B cell (primary cell): ENCODE data around the gene CPPED1. TPM values are rescaled to one million over a fixed set of nuclear protein-coding genes. Genes with fewer than 3 reads are reported as not detected.

Experiments
- ATAC-seq: fragments of 200-7000 bp; cut with Tn5 transposase; one replicate; pipeline ENCODE4 v1.10.0; 2021; ENCODE audit warnings: low read depth, mild to moderate bottlenecking, moderate number of reproducible peaks, moderate library complexity
- CTCF ChIA-PET: fragments of 350-600 bp; sonication (Branson Sonifier 250); formaldehyde crosslinking; loops from one replicate; lab custom pipeline; 2021; ENCODE audit warnings: antibody characterized with exemption, inconsistent platforms; lab: Charles Lee
- POLR2A ChIA-PET: fragments of 350-600 bp; sonication (Branson Sonifier 250); formaldehyde crosslinking; loops from one replicate; lab custom pipeline; 2021; ENCODE audit warnings: antibody characterized with exemption; lab: Charles Lee
- DNase-seq: peaks from one replicate; pipeline ENCODE4 v3.0.0; 2013
- H2AFZ ChIP-seq: 2 replicates; pipeline ENCODE4 v1.6.1; 2012; ENCODE audit warnings: mild to moderate bottlenecking, low read depth, low read length; ENCODE audit not compliant: insufficient read depth, poor library complexity, severe bottlenecking
- H3K27ac ChIP-seq, 2 donors: 1 replicate in 1 of 2; 2 replicates in 1 of 2; pipeline ENCODE4 v1.5.1; 2012 to 2013; ENCODE audit warnings: low read length in 2 of 2, mild to moderate bottlenecking in 2 of 2, moderate library complexity in 1 of 2
- H3K27me3 ChIP-seq, 4 experiments: fragments of 200-600 bp in 1 of 4; sonication (generic) in 1 of 4; replicated peaks in 1 of 4; 1 replicate in 2 of 4; 2 replicates in 2 of 4; pipeline versions ENCODE4 v1.6.1 to v1.7.0; 2013 to 2016; ENCODE audit warnings: low read length in 3 of 4, mild to moderate bottlenecking in 2 of 4, mixed read lengths in 1 of 4, moderate library complexity in 1 of 4; ENCODE audit not compliant: insufficient read depth in 4 of 4, control insufficient read depth in 3 of 4; ENCODE audit errors: control extremely low read depth in 1 of 4
- H3K36me3 ChIP-seq, 2 experiments: replicated peaks in 1 of 2; 1 replicate in 1 of 2; 2 replicates in 1 of 2; pipeline versions ENCODE4 v1.6.1 to v1.7.1; 2013; ENCODE audit warnings: low read length in 1 of 2; ENCODE audit not compliant: insufficient read depth in 2 of 2, control insufficient read depth in 1 of 2; ENCODE audit errors: control extremely low read depth in 1 of 2, extremely low read depth in 1 of 2
- H3K4me1 ChIP-seq, 2 donors: fragments of 200-600 bp in 1 of 2; sonication (generic) in 1 of 2; 1 replicate in 1 of 2; 2 replicates in 1 of 2; pipeline versions ENCODE4 v1.5.1 to v1.6.1; 2013 to 2017; ENCODE audit warnings: low read length in 2 of 2; ENCODE audit not compliant: control insufficient read depth in 2 of 2, insufficient read depth in 2 of 2
- H3K4me2 ChIP-seq: replicated peaks from 2 replicates; pipeline ENCODE3; 2012; ENCODE audit warnings: mild to moderate bottlenecking, low read depth, low read length; ENCODE audit not compliant: poor library complexity, severe bottlenecking
- H3K4me3 ChIP-seq, 5 experiments: fragments of 200-600 bp in 1 of 5; sonication (generic) in 1 of 5; 1 replicate in 3 of 5; 2 replicates in 2 of 5; pipeline versions ENCODE4 v1.5.1 to v1.7.0; 2011 to 2016; ENCODE audit warnings: low read length in 4 of 5, mild to moderate bottlenecking in 4 of 5, low read depth in 2 of 5, control low read depth in 1 of 5, moderate library complexity in 1 of 5; ENCODE audit not compliant: insufficient read depth in 1 of 5; ENCODE audit errors: control extremely low read depth in 1 of 5, extremely low read depth in 1 of 5
- H3K79me2 ChIP-seq: fragments of 200-600 bp; sonication (generic); one replicate; pipeline ENCODE4 v1.6.0; 2016; ENCODE audit warnings: low read length; ENCODE audit not compliant: control insufficient read depth, insufficient read depth
- H3K9ac ChIP-seq: fragments of 200-600 bp; sonication (generic); 2 replicates; pipeline ENCODE4 v1.6.1; 2017; ENCODE audit warnings: mild to moderate bottlenecking, low read length, moderate library complexity
- H3K9me3 ChIP-seq, 3 donors: one replicate each; pipeline versions ENCODE4 v1.6.1 to v1.7.1; 2013; ENCODE audit warnings: low read length in 2 of 3; ENCODE audit not compliant: control insufficient read depth in 2 of 3, insufficient read depth in 1 of 3; ENCODE audit errors: control extremely low read depth in 1 of 3
- H4K20me1 ChIP-seq: 2 replicates; pipeline ENCODE4 v1.6.0; 2012; ENCODE audit warnings: mild to moderate bottlenecking, low read length; ENCODE audit not compliant: insufficient read depth, control insufficient read depth, poor library complexity, severe bottlenecking
- H3K27ac Mint-ChIP-seq: one replicate; pipeline ENCODE4 v1.8.0; 2021; ENCODE audit warnings: mixed read lengths
- H3K27me3 Mint-ChIP-seq: one replicate; pipeline ENCODE4 v1.8.0; 2021; ENCODE audit warnings: mixed read lengths
- H3K4me1 Mint-ChIP-seq: one replicate; pipeline ENCODE4 v1.8.0; 2021; ENCODE audit warnings: mixed read lengths
- H3K4me3 Mint-ChIP-seq: one replicate; pipeline ENCODE4 v1.8.0; 2021; ENCODE audit warnings: mixed read lengths
- H3K9me3 Mint-ChIP-seq: one replicate; pipeline ENCODE4 v1.8.0; 2022; ENCODE audit warnings: mixed read lengths; ENCODE audit not compliant: insufficient read depth
- EZH2 ChIP-seq: IDR thresholded peaks from 2 replicates; pipeline ENCODE4 v1.6.1; 2012; ENCODE audit warnings: borderline replicate concordance, low read depth, mild to moderate bottlenecking, moderate library complexity, low read length; ENCODE audit not compliant: insufficient read depth, poor library complexity, severe bottlenecking
- WGBS: methylation state at CpG from one replicate; pipeline ENCODE4 v1.1.5; 2013; ENCODE audit warnings: missing lambda C conversion rate; ENCODE audit not compliant: insufficient coverage; 5-methylcytosine and 5-hydroxymethylcytosine counted together
- intact Hi-C: fragments of 100-400 bp; cut with micrococcal nuclease; formaldehyde crosslinking; loops from one replicate; pipeline ENCODE4 v1.10.0; 2022
- polyA plus RNA-seq: library from polyadenylated mRNA; depleted of rRNA; stranded (reverse); fragments of >200 nt; gene quantifications from 2 replicates; pipeline ENCODE4 v1.2.3, GENCODE V29; 2012
- total RNA-seq, 2 donors: library from RNA; stranded (reverse); fragments of 120-200 nt in 1 of 2; gene quantifications; 1 replicate in 1 of 2; 2 replicates in 1 of 2; pipeline versions ENCODE4 v1.2.3 to v1.2.4, GENCODE V29; 2013 to 2022
- TF ChIP-seq, protein P1 (sequence below): fragments of 200-600 bp; IDR thresholded peaks from one replicate; pipeline ENCODE4 v1.8.0; 2022; ENCODE audit warnings: antibody characterized with exemption, mild to moderate bottlenecking

The CPPED1 gene
- total and polyA plus RNA-seq, 2 donors (not counting 1 experiment from before 2014, with no cell fraction given): 5.9 to 11.3 TPM

- H4K20me1 ChIP-seq: no peaks in the 10 kb centered on the region
These were observed 87.0 kb downstream of the CPPED1 start for GRCh38 chr16:12716658-12717057.

DNA sequence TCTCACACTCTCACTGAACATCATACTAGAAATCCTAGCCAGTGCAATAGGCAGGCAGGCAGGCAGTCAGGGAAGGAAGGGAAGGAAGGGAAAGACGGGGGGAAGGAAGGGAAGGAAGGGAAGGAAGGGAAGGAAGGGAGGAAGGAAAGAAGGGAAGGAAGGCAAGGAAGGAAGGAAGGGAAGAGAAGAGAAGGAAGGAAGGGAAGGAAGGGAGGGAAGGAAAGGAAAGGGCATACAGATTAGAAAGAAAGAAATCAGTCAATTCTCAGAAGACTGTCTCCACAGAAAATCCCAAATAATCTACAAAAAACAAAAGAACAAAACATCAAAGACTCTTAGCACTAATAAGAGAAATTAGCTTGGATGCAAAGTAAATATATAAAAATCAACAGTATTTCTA is 93.9 kb downstream of the CPPED1 start:
- H3K9me3 Mint-ChIP-seq: no peaks in the 10 kb centered on the region
- H3K79me2 ChIP-seq: no peaks in the 10 kb centered on the region
- H3K36me3 ChIP-seq: no peaks in the 10 kb centered on the region
- WGBS: 80% methylated on average over 1 of the region's 1 CpG
- no peaks in the 10 kb centered on the region for H3K4me1 ChIP-seq
- H3K27me3 ChIP-seq: no peaks in the 10 kb centered on the region
- no peaks in the 10 kb centered on the region for H4K20me1 ChIP-seq
- no peaks in the 10 kb centered on the region for H3K4me1 Mint-ChIP-seq
- no peak overlapping the region for H3K4me3 Mint-ChIP-seq
- H3K27ac ChIP-seq: no peak overlapping the region
- H3K27ac Mint-ChIP-seq: no peak overlapping the region
- TF ChIP-seq EZH2: no peak
- TF ChIP-seq, protein P1, sequence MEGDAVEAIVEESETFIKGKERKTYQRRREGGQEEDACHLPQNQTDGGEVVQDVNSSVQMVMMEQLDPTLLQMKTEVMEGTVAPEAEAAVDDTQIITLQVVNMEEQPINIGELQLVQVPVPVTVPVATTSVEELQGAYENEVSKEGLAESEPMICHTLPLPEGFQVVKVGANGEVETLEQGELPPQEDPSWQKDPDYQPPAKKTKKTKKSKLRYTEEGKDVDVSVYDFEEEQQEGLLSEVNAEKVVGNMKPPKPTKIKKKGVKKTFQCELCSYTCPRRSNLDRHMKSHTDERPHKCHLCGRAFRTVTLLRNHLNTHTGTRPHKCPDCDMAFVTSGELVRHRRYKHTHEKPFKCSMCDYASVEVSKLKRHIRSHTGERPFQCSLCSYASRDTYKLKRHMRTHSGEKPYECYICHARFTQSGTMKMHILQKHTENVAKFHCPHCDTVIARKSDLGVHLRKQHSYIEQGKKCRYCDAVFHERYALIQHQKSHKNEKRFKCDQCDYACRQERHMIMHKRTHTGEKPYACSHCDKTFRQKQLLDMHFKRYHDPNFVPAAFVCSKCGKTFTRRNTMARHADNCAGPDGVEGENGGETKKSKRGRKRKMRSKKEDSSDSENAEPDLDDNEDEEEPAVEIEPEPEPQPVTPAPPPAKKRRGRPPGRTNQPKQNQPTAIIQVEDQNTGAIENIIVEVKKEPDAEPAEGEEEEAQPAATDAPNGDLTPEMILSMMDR: no peak
- POLR2A ChIA-PET: no interaction called here
- no peaks in the 10 kb centered on the region for H3K9me3 ChIP-seq
- H3K4me3 ChIP-seq: no peak overlapping the region
- H3K4me2 ChIP-seq: no peak overlapping the region
- CTCF ChIA-PET: no interaction called here
- no peak overlapping the region for H2AFZ ChIP-seq
- no peaks in the 10 kb centered on the region for H3K27me3 Mint-ChIP-seq
- ATAC-seq (no peak), DNase-seq (no peak)
- no peak overlapping the region for H3K9ac ChIP-seq
- intact Hi-C loops: no loop called here

More at GRCh38 chr16:12716658-12717057, 87.0 kb downstream of the CPPED1 start:
- Histone ChIP-seq H3K36me3 (no peaks in the 10 kb centered on the region), H3K9me3 (peaks cover 0 to 16% (median 0%) of the 10 kb centered on the region in 3 donors), H3K79me2 (no peaks in the 10 kb centered on the region), H3K4me3 (no peak overlapping the region), H3K4me2 (no peak overlapping the region), H3K27me3 (no peaks in the 10 kb centered on the region), H2AFZ (no peak overlapping the region), H3K27ac (no peak overlapping the region), H3K4me1 (no peaks in the 10 kb centered on the region), H3K9ac (no peak overlapping the region)
- H3K4me3 Mint-ChIP-seq: no peak overlapping the region
- CTCF ChIA-PET: no interaction called here
- no peaks in the 10 kb centered on the region for H3K4me1 Mint-ChIP-seq
- H3K9me3 Mint-ChIP-seq: no peaks in the 10 kb centered on the region
- TF ChIP-seq, protein P1: no peak
- TF ChIP-seq EZH2: no peak
- POLR2A ChIA-PET: no interaction called here
- DNase-seq (no peak), ATAC-seq (no peak)
- intact Hi-C loops: no loop called here
- H3K27me3 Mint-ChIP-seq: no peaks in the 10 kb centered on the region
- H3K27ac Mint-ChIP-seq: no peak overlapping the region
- no CpG with 5 or more reads among the region's 3 CpGs for WGBS
